Activated CD8-positive, alpha-beta T cell treated with anti-CD3 and anti-CD28 coated beads for 36 hours (primary cell): Measurements from ENCODE around the gene TRMT10B. TPM values are rescaled to one million over a fixed set of nuclear protein-coding genes. Genes with fewer than 3 reads are reported as not detected.
"Not testable (repeated sequence)": the region's sequence is repeated elsewhere in the genome, so short reads cannot be mapped to it uniquely, and the experiment has no call there.

Source experiments
- ATAC-seq: fragments of 200-7000 bp; cut with Tn5 transposase; one replicate; pipeline ENCODE4 v1.10.0; 2021; ENCODE audit warnings: mild to moderate bottlenecking, moderate library complexity
- CTCF ChIA-PET: fragments of 350-600 bp; sonication (Branson Sonifier 250); formaldehyde crosslinking; loops from one replicate; lab custom pipeline; 2021; ENCODE audit warnings: antibody characterized with exemption; lab: Charles Lee
- POLR2A ChIA-PET: fragments of 350-600 bp; sonication (Branson Sonifier 250); formaldehyde crosslinking; loops from one replicate; lab custom pipeline; 2021; ENCODE audit warnings: antibody characterized with exemption; lab: Charles Lee
- DNase-seq: peaks from one replicate; pipeline ENCODE4 v3.0.0-alpha.2; 2020
- H3K27ac Mint-ChIP-seq: one replicate; pipeline ENCODE4 v1.8.0; 2021; ENCODE audit warnings: mild to moderate bottlenecking, mixed read lengths
- H3K27me3 Mint-ChIP-seq: one replicate; pipeline ENCODE4 v1.8.0; 2021; ENCODE audit warnings: mixed read lengths
- H3K36me3 Mint-ChIP-seq: one replicate; pipeline ENCODE4 v1.8.0; 2021; ENCODE audit warnings: low read depth, mixed read lengths
- H3K4me1 Mint-ChIP-seq: one replicate; pipeline ENCODE4 v1.8.0; 2021; ENCODE audit warnings: low read depth, mixed read lengths
- H3K4me3 Mint-ChIP-seq: one replicate; pipeline ENCODE4 v1.8.0; 2021; ENCODE audit warnings: mild to moderate bottlenecking, moderate library complexity, mixed read lengths
- H3K9me3 Mint-ChIP-seq: one replicate; pipeline ENCODE4 v1.8.0; 2021; ENCODE audit warnings: mixed read lengths
- CTCF ChIP-seq: fragments of 200-600 bp; IDR thresholded peaks from one replicate; pipeline ENCODE4 v1.8.0; 2022; ENCODE audit warnings: antibody characterized with exemption, mild to moderate bottlenecking
- intact Hi-C: fragments of 100-400 bp; cut with micrococcal nuclease; formaldehyde crosslinking; loops from one replicate; pipeline ENCODE4 v1.10.0; 2022
- total RNA-seq, 2 experiments: library from RNA; stranded (reverse); gene quantifications; one replicate each; pipeline ENCODE4 v1.2.3, GENCODE V29; 2021

The TRMT10B gene
- total RNA-seq, 2 experiments from 2014 or later: 10.6 to 12.0 TPM

GRCh38 chr9:37752642-37753488 lies 740 bp upstream of the TRMT10B start:
- no peak for ATAC-seq
- H3K27ac Mint-ChIP-seq: peak overlapping the region; percentile 93
- H3K27me3 Mint-ChIP-seq: no peaks in the 10 kb centered on the region
- H3K9me3 Mint-ChIP-seq: peaks cover 2% of the 10 kb centered on the region
- peak overlapping the region; percentile 94 for H3K4me3 Mint-ChIP-seq
- DNase-seq: peak; percentile 54
- POLR2A ChIA-PET: interaction anchor here (0.6 to 2.3 kb wide), 3 partner anchors 32 to 267 kb away, joined by 3 to 14 read pairs (median 4); partner anchors contain the start of genes EXOSC3, POLR1E and TOMM5
- H3K4me1 Mint-ChIP-seq: peaks cover 22% of the 10 kb centered on the region
- CTCF ChIA-PET: interaction anchor here (0.8 to 1.5 kb wide), 3 partner anchors 81 to 407 kb away, joined by 3 to 4 read pairs (median 4); no protein-coding TSS in a partner anchor
- H3K36me3 Mint-ChIP-seq: peaks cover 4% of the 10 kb centered on the region
- intact Hi-C loops: loop anchor here (2.0 kb wide), 1 partner anchor 30 kb away; no protein-coding TSS in a partner anchor
- TF ChIP-seq CTCF: no peak

- TF ChIP-seq CTCF: no peak
- Mint-ChIP-seq H3K9me3 (no peaks in the 10 kb centered on the region), H3K4me3 (no peak overlapping the region), H3K27me3 (no peaks in the 10 kb centered on the region), H3K36me3 (peaks cover 13% of the 10 kb centered on the region), H3K4me1 (peaks cover 21% of the 10 kb centered on the region), H3K27ac (no peak overlapping the region)
- CTCF ChIA-PET: no interaction called here
- DNase-seq (no peak), ATAC-seq (no peak)
- POLR2A ChIA-PET: no interaction called here
- intact Hi-C loops: no loop called here
Observed at GRCh38 chr9:37758747-37759146, 5.1 kb downstream of the TRMT10B start.

GRCh38 chr9:37760416-37761161 lies 7.0 kb downstream of the TRMT10B start:
- intact Hi-C loops: no loop called here
- ChIA-PET CTCF (interaction anchor here (1.1 to 1.3 kb wide), 2 partner anchors 11 to 17 kb away, joined by 3 to 7 read pairs; no protein-coding TSS in a partner anchor), POLR2A (no interaction called here)
- Mint-ChIP-seq H3K27ac (peak overlapping the region; percentile 58), H3K36me3 (peaks cover 22% of the 10 kb centered on the region), H3K9me3 (no peaks in the 10 kb centered on the region), H3K4me3 (no peak overlapping the region), H3K4me1 (peaks cover 9% of the 10 kb centered on the region), H3K27me3 (no peaks in the 10 kb centered on the region)
- DNase-seq (no peak), ATAC-seq (peak; percentile 13)
- TF ChIP-seq CTCF: no peak

GRCh38 chr9:37761511-37761910 lies 7.9 kb downstream of the TRMT10B start:
- DNase-seq: no peak
- Mint-ChIP-seq H3K4me3 (no peak overlapping the region), H3K36me3 (peaks cover 26% of the 10 kb centered on the region), H3K27me3 (no peaks in the 10 kb centered on the region), H3K9me3 (no peaks in the 10 kb centered on the region), H3K4me1 (peaks cover 8% of the 10 kb centered on the region), H3K27ac (no peak overlapping the region)
- ChIA-PET CTCF (no interaction called here), POLR2A (no interaction called here)
- intact Hi-C loops: no loop called here
- no peak for TF ChIP-seq CTCF
- no peak for ATAC-seq

GRCh38 chr9:37765263-37765662 lies 11.7 kb downstream of the TRMT10B start:
- POLR2A ChIA-PET, H3K9me3 Mint-ChIP-seq, H3K4me1 Mint-ChIP-seq, ATAC-seq, DNase-seq, H3K27me3 Mint-ChIP-seq, H3K4me3 Mint-ChIP-seq, H3K27ac Mint-ChIP-seq, intact Hi-C loops, CTCF ChIA-PET: not testable (repeated sequence)
- peaks cover 37% of the 10 kb centered on the region for H3K36me3 Mint-ChIP-seq
